Endothelial cell of umbilical vein (primary cell): ENCODE measurements around the gene ATXN2. TPM values are rescaled to one million over a fixed set of nuclear protein-coding genes. Genes with fewer than 3 reads are reported as not detected.

Experiments
- BruUV-seq: library from RNA; stranded (reverse); fragments of 400-500 nt; replicated peaks from 2 replicates; lab custom pipeline; 2021; lab: Mats Ljungman, UMichigan
- CTCF ChIA-PET: fragments of 300-600, 350-600 bp; sonication (Branson Sonifier 250); formaldehyde crosslinking; loops from one replicate; lab custom pipeline; 2021; ENCODE audit warnings: antibody characterized with exemption, inconsistent platforms; lab: Charles Lee
- POLR2A ChIA-PET: fragments of 300-600, 350-600 bp; sonication (Branson Sonifier 250); formaldehyde crosslinking; loops from one replicate; lab custom pipeline; 2021; ENCODE audit warnings: antibody characterized with exemption, inconsistent platforms; lab: Charles Lee
- DNase-seq: peaks from one replicate; pipeline ENCODE4 v3.0.0-alpha.2; 2011; ENCODE audit warnings: low read depth, low spot score
- FAIRE-seq: peaks from 2 replicates; lab custom pipeline; 2011; peaks lifted over from hg19 to GRCh38; lab: Jason Lieb, UNC
- H2AFZ ChIP-seq: 2 replicates; pipeline ENCODE4 v1.6.0; 2012; ENCODE audit warnings: low read depth, low read length, control low read depth, inconsistent platforms
- H3K27ac ChIP-seq: 2 replicates; pipeline ENCODE4 v1.5.1; 2011; ENCODE audit warnings: low read depth, mild to moderate bottlenecking, control low read depth, low read length, moderate library complexity; ENCODE audit not compliant: insufficient read depth
- H3K27me3 ChIP-seq, 2 experiments: 2 replicates each; pipeline versions ENCODE4 v1.6.0 to v1.6.1; 2011; ENCODE audit warnings: low read length in 2 of 2, mixed read lengths in 1 of 2; ENCODE audit not compliant: control insufficient read depth in 2 of 2, insufficient read depth in 2 of 2
- H3K36me3 ChIP-seq, 2 experiments: 2 replicates in 1 of 2; 3 replicates in 1 of 2; pipeline ENCODE4 v1.5.1; 2011; ENCODE audit warnings: low read length in 2 of 2, mild to moderate bottlenecking in 1 of 2, moderate library complexity in 1 of 2; ENCODE audit not compliant: control insufficient read depth in 2 of 2, insufficient read depth in 2 of 2; ENCODE audit errors: extremely low read depth in 1 of 2
- H3K4me1 ChIP-seq: 3 replicates; pipeline ENCODE4 v1.5.1; 2011; ENCODE audit warnings: mild to moderate bottlenecking, low read length; ENCODE audit not compliant: control insufficient read depth, insufficient read depth; ENCODE audit errors: extremely low read depth
- H3K4me2 ChIP-seq: 2 replicates; pipeline ENCODE4 v1.6.1; 2011; ENCODE audit warnings: low read length, control low read depth, mixed read lengths; ENCODE audit not compliant: insufficient read depth
- H3K4me3 ChIP-seq, 3 experiments: fragments of 200-600 bp in 1 of 3; sonication (generic), shearing (Covaris generic) in 1 of 3; replicated peaks in 1 of 3; 2 replicates each; pipeline ENCODE4 v1.5.1; 2011 to 2016; ENCODE audit warnings: control low read depth in 3 of 3, low read length in 3 of 3, mild to moderate bottlenecking in 2 of 3, inconsistent platforms in 1 of 3, low read depth in 1 of 3, moderate library complexity in 1 of 3; ENCODE audit not compliant: insufficient read depth in 1 of 3
- H3K79me2 ChIP-seq: 2 replicates; pipeline ENCODE4 v1.6.0; 2012; ENCODE audit warnings: low read length, inconsistent platforms; ENCODE audit not compliant: control insufficient read depth, insufficient read depth
- H3K9ac ChIP-seq: replicated peaks from 2 replicates; pipeline ENCODE3; 2011; ENCODE audit warnings: low read length, control low read depth; ENCODE audit not compliant: insufficient read depth; ENCODE audit errors: extremely low read depth
- H3K9me1 ChIP-seq: replicated peaks from 3 replicates; pipeline ENCODE4 v1.6.0; 2011; ENCODE audit warnings: mild to moderate bottlenecking, low read length; ENCODE audit not compliant: control insufficient read depth, insufficient read depth; ENCODE audit errors: extremely low read depth
- H3K9me3 ChIP-seq: replicated peaks from 2 replicates; pipeline ENCODE4 v1.5.1; 2012; ENCODE audit warnings: low read length, inconsistent platforms; ENCODE audit not compliant: control insufficient read depth, insufficient read depth
- H4K20me1 ChIP-seq: replicated peaks from 2 replicates; pipeline ENCODE3; 2011; ENCODE audit warnings: mild to moderate bottlenecking, low read length; ENCODE audit not compliant: control insufficient read depth, insufficient read depth; ENCODE audit errors: extremely low read depth
- CTCF ChIP-seq, 2 donors: IDR thresholded peaks; 1 replicate in 1 of 2; 2 replicates in 1 of 2; pipeline ENCODE4 v1.5.1; 2011; ENCODE audit warnings: low read length in 2 of 2, mild to moderate bottlenecking in 2 of 2, moderate library complexity in 2 of 2, control low read depth in 1 of 2, inconsistent platforms in 1 of 2, low read depth in 1 of 2; ENCODE audit not compliant: insufficient read depth in 1 of 2; ENCODE audit errors: extremely low read depth in 1 of 2
- EZH2 ChIP-seq: IDR thresholded peaks from 2 replicates; pipeline ENCODE4 v1.6.1; 2012; ENCODE audit warnings: borderline replicate concordance, low read depth, mild to moderate bottlenecking, moderate library complexity, low read length, inconsistent platforms; ENCODE audit not compliant: severe bottlenecking
- FOS ChIP-seq: IDR thresholded peaks from 2 replicates; pipeline ENCODE4 v1.6.1; 2011; ENCODE audit warnings: mild to moderate bottlenecking, low read length, moderate library complexity, borderline replicate concordance; ENCODE audit not compliant: insufficient read depth
- GATA2 ChIP-seq: IDR thresholded peaks from 2 replicates; pipeline ENCODE4 v1.7.0; 2011; ENCODE audit warnings: low read depth, mild to moderate bottlenecking, moderate library complexity, mixed read lengths, low read length; ENCODE audit not compliant: insufficient read length, insufficient read depth
- JUN ChIP-seq: IDR thresholded peaks from 2 replicates; pipeline ENCODE4 v1.6.1; 2011; ENCODE audit warnings: borderline replicate concordance, low read depth; ENCODE audit not compliant: insufficient read length, insufficient read depth
- MAX ChIP-seq: IDR thresholded peaks from 2 replicates; pipeline ENCODE4 v1.6.1; 2011; ENCODE audit not compliant: insufficient read depth, insufficient read length
- MYC ChIP-seq: IDR thresholded peaks from one replicate; pipeline ENCODE4 v1.6.1; 2011; ENCODE audit warnings: mild to moderate bottlenecking, low read depth, low read length
- POLR2A ChIP-seq: IDR thresholded peaks from 2 replicates; pipeline ENCODE4 v1.6.1; 2012; ENCODE audit warnings: low read depth, mild to moderate bottlenecking, control low read depth, low read length
- POLR2AphosphoS5 ChIP-seq: IDR thresholded peaks from 2 replicates; pipeline ENCODE4 v1.6.1; 2012; ENCODE audit warnings: low read depth, mild to moderate bottlenecking, control low read depth, low read length, moderate library complexity; ENCODE audit not compliant: insufficient read depth
- dilution Hi-C: fragments of 300-500 bp; cut with MboI; formaldehyde crosslinking; loops from one replicate; pipeline ENCODE4 v1.15.0; 2019; ENCODE audit warnings: low sequenced_read_pairs; ENCODE audit not compliant: extremely low pct_ligation_motif_present
- intact Hi-C: fragments of 100-400 bp; cut with micrococcal nuclease; formaldehyde crosslinking; loops from one replicate; pipeline ENCODE4 v1.10.0; 2022
- polyA plus RNA-seq, 4 experiments: library from polyadenylated mRNA; depleted of rRNA in 3 of 4; stranded (reverse) in 3 of 4; unstranded in 1 of 4; fragments of >200 nt; gene quantifications; 2 replicates each; pipeline versions ENCODE4 v1.2.1 to v1.2.3, GENCODE V29; 2011 to 2012; ENCODE audit warnings: missing spikeins in 1 of 4
- total RNA-seq: library from RNA; stranded (reverse); gene quantifications from 2 replicates; pipeline ENCODE4 v1.2.3, GENCODE V29; 2021

The ATXN2 gene
- total and polyA plus RNA-seq, 2 donors (not counting 3 experiments of a cell fraction or from before 2014, with no cell fraction given) = 58.9 to 86.7 TPM

- Histone ChIP-seq H4K20me1 (peaks cover 9% of the 10 kb centered on the region), H3K4me2 (no peak overlapping the region), H3K9me1 (no peaks in the 10 kb centered on the region), H3K79me2 (peaks cover 88% of the 10 kb centered on the region), H3K27ac (peak overlapping the region; percentile 8), H3K9ac (no peak overlapping the region), H3K27me3 (no peaks in the 10 kb centered on the region), H3K4me1 (peaks cover 4% of the 10 kb centered on the region), H3K9me3 (no peaks in the 10 kb centered on the region), H3K36me3 (peaks cover 0 to 3% of the 10 kb centered on the region in 2 experiments), H3K4me3 (no peak overlapping the region), H2AFZ (no peak overlapping the region)
- intact Hi-C loops = no loop called here
- ChIA-PET POLR2A (no interaction called here), CTCF (interaction anchor here (0.7 to 1.4 kb wide), 3 partner anchors 13 to 69 kb away, joined by 3 to 5 read pairs (median 4); no protein-coding TSS in a partner anchor)
- dilution Hi-C loops = no loop called here
- BruUV-seq = no TSS peak
- DNase-seq = no peak
- FAIRE-seq = no peak
- TF ChIP-seq GATA2 (no peak), FOS (no peak)
Observed at GRCh38 chr12:111557271-111558106, 41.6 kb downstream of the ATXN2 start.

- H3K27me3 ChIP-seq = no peaks in the 10 kb centered on the region
- H3K9ac ChIP-seq = no peak overlapping the region
- H3K4me3 ChIP-seq = no peak overlapping the region
- no peak overlapping the region for H2AFZ ChIP-seq
- BruUV-seq = no TSS peak
- no peaks in the 10 kb centered on the region for H3K36me3 ChIP-seq
- H3K4me1 ChIP-seq = peaks cover 4% of the 10 kb centered on the region
- intact Hi-C loops (no loop called here), dilution Hi-C loops (no loop called here)
- DNase-seq = no peak
- no peak overlapping the region for H3K27ac ChIP-seq
- POLR2A ChIA-PET = no interaction called here
- no peak for FAIRE-seq
- no peaks in the 10 kb centered on the region for H3K9me3 ChIP-seq
- peaks cover 9% of the 10 kb centered on the region for H4K20me1 ChIP-seq
- peaks cover 87% of the 10 kb centered on the region for H3K79me2 ChIP-seq
- H3K4me2 ChIP-seq = no peak overlapping the region
- CTCF ChIA-PET = interaction anchor here (0.7 to 1.1 kb wide), 2 partner anchors 38 to 70 kb away, joined by 3 to 4 read pairs; no protein-coding TSS in a partner anchor
- no peaks in the 10 kb centered on the region for H3K9me1 ChIP-seq
- TF ChIP-seq FOS (no peak), JUN (no peak), CTCF (IDR thresholded peaks at IDR 0.05; ENCODE audit: extremely low read depth in 1 of 2, insufficient read depth in 1 of 2, low read depth in 1 of 2, low read length in 2 of 2) (no peak), POLR2AphosphoS5 (no peak), MAX (no peak), MYC (no peak), EZH2 (no peak), GATA2 (no peak), POLR2A (no peak)
Observed at GRCh38 chr12:111556676-111557075, 42.4 kb downstream of the ATXN2 start.
